Activated naive CD4-positive, alpha-beta T cell treated with anti-CD3 and anti-CD28 coated beads, Interleukin-2, amount 10 ng/mL, durations not matched to agents 7 days and 5 days (primary cell): ENCODE measurements around the gene MAPKBP1.
A peak's percentile ranks its signal among the peaks of the same experiment; 100 is the strongest.

Experiments used
- CTCF ChIA-PET: fragments of 350-600 bp; sonication (Branson Sonifier 250); formaldehyde crosslinking; loops from one replicate; lab custom pipeline; 2021; ENCODE audit warnings: antibody characterized with exemption; lab: Charles Lee
- DNase-seq: peaks from one replicate; pipeline ENCODE4 v3.0.0-alpha.2; 2020
- H3K27ac Mint-ChIP-seq: one replicate; pipeline ENCODE4 v1.8.0; 2021; ENCODE audit warnings: mild to moderate bottlenecking, moderate library complexity, mixed read lengths
- H3K27me3 Mint-ChIP-seq: one replicate; pipeline ENCODE4 v1.8.0; 2021; ENCODE audit warnings: mild to moderate bottlenecking, mixed read lengths
- H3K36me3 Mint-ChIP-seq: one replicate; pipeline ENCODE4 v1.8.0; 2021; ENCODE audit warnings: mixed read lengths
- H3K4me1 Mint-ChIP-seq: one replicate; pipeline ENCODE4 v1.8.0; 2021; ENCODE audit warnings: mixed read lengths
- H3K4me3 Mint-ChIP-seq: one replicate; pipeline ENCODE4 v1.8.0; 2021; ENCODE audit warnings: mild to moderate bottlenecking, moderate library complexity, mixed read lengths
- H3K9me3 Mint-ChIP-seq: one replicate; pipeline ENCODE4 v1.8.0; 2021; ENCODE audit warnings: mixed read lengths

MAPKBP1 gene

DNA sequence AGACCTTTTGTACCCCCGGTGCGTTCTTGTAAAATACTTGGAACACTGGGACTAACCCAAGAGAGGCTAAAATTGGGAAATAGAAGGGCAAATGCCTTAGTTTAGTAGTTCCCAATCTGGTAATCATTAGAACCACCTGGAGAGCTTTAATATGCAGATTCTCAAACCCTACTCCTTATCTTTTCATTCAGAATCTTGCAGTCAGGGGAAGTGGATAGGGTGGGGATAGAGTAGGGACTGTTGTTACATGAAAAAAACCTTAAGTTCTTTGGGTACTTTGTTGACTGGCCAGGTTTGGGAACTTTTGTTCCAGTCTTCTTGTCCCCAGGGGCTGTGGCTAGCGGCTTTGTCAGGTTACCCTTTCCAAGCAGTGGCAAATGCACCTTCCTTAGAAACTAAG lies 15.9 kb downstream of the MAPKBP1 start:
- peaks cover 48% of the 10 kb centered on the region for H3K4me1 Mint-ChIP-seq
- H3K4me3 Mint-ChIP-seq, result no peak overlapping the region
- H3K27ac Mint-ChIP-seq, result no peak overlapping the region
- no peaks in the 10 kb centered on the region for H3K36me3 Mint-ChIP-seq
- DNase-seq, result no peak
- CTCF ChIA-PET, result interaction anchor here (0.5 to 2.7 kb wide), 3 partner anchors 9 to 21 kb away, joined by 4 to 10 read pairs (median 7); partner anchors contain the start of gene MAPKBP1
- no peaks in the 10 kb centered on the region for H3K9me3 Mint-ChIP-seq
- no peaks in the 10 kb centered on the region for H3K27me3 Mint-ChIP-seq

DNA sequence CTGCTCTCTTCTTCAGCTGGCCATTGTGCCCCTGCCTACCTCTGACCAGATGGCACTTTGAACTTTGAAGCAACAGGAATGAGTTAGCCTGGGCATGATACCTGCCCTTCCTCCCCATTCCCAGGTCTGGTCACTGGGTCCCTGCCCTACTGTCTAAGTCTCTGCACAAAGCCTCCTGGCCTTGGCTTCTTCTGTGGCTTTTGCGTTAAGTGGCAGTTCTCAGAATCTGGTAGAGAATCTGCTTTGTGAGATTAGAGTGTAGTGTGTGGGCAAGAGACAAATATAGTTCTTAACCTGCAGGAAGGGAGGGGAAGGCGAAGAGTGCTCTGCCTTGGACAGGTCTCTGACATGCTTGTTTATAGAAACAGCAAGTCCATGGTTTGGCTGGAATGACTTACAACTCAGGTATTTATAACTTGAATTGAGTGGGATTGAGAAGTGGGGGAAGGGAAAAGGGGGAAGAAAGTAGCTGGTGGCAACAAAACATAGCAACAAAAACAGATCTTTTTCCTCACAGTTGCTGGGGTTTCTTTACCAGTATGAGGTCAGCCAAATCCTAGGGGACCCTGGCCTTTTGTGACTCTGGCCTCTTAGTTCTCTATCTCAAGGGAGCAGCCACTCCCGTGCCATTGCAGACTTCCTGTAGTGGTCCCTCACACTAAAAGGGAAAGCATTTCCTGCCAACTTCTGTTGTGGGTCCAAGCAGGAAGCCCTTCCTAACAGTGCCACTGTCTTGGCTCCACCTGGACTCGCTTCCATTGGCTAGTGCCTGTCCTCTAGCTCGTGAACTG lies 16.7 kb downstream of the MAPKBP1 start:
- CTCF ChIA-PET, result interaction anchor here (1.0 to 2.7 kb wide), 4 partner anchors 11 to 20 kb away, joined by 3 to 10 read pairs (median 6); partner anchors contain the start of gene MAPKBP1
- Mint-ChIP-seq H3K4me1 (peaks cover 53% of the 10 kb centered on the region), H3K36me3 (no peaks in the 10 kb centered on the region), H3K27me3 (no peaks in the 10 kb centered on the region), H3K4me3 (peak overlapping the region; percentile 54), H3K9me3 (no peaks in the 10 kb centered on the region), H3K27ac (peak overlapping the region; percentile 84)
- DNase-seq, result no peak

DNA sequence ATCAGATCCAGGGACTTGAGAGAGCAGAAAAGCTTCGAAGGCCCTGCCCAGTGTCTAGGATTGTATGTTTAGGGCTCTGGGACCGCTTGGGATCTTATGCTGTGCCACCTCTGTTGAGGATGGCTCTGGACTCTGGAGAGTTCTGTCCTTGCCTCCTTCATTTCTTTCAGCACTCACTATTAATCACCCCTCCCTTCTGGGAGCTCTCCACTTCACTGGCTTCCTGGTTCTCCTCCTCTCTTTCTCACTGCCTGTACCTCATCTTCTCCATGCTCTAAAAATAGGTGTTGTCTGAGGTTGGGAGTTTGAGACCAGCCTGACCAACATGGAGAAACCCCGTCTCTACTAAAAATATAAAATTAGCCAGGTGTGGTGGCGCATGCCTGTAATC lies 17.3 kb downstream of the MAPKBP1 start:
- DNase-seq, result no peak
- no peaks in the 10 kb centered on the region for H3K36me3 Mint-ChIP-seq
- H3K4me1 Mint-ChIP-seq, result peaks cover 59% of the 10 kb centered on the region
- H3K27me3 Mint-ChIP-seq, result no peaks in the 10 kb centered on the region
- H3K9me3 Mint-ChIP-seq, result no peaks in the 10 kb centered on the region
- CTCF ChIA-PET, result interaction anchor here (1.0 to 2.4 kb wide), 3 partner anchors 11 to 20 kb away, joined by 3 to 7 read pairs (median 6); partner anchors contain the start of gene MAPKBP1
- H3K4me3 Mint-ChIP-seq, result peak overlapping the region; percentile 54
- peak overlapping the region; percentile 84 for H3K27ac Mint-ChIP-seq

DNA sequence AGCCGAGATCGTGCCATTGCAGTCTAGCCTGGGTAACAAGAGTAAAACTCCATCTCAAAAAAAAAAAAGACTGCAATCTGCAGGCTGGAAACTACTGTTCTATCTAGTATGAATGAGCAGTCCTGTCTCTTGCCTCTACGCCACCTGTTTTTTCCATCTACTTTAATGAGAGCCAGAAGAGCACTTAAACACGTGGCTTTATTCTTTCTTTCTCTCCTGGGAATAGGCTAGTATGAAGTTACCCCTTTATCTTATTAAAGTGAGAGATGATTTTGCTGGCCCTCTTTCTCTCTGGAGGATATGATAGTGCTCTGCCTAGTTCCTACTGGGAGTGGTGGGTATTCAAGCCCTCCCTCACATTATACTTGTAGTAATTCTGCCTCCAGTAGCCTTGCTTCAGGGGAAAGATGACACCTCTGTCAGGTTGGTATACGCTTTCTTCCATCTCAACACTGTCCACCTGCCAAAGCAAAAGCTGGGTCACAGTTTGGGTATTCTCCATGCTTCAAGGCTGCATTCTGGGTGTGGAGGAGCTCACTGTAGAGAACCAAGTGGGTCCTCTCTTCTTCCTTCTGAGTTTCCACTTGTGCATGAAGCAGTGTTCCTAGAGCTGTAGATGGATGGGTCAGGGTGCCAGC lies 17.8 kb downstream of the MAPKBP1 start:
- H3K27me3 Mint-ChIP-seq, result no peaks in the 10 kb centered on the region
- CTCF ChIA-PET, result interaction anchor here (1.0 to 2.4 kb wide), 4 partner anchors 10 to 19 kb away, joined by 3 to 8 read pairs (median 6); partner anchors contain the start of gene MAPKBP1
- peak overlapping the region; percentile 11 for H3K27ac Mint-ChIP-seq

DNA sequence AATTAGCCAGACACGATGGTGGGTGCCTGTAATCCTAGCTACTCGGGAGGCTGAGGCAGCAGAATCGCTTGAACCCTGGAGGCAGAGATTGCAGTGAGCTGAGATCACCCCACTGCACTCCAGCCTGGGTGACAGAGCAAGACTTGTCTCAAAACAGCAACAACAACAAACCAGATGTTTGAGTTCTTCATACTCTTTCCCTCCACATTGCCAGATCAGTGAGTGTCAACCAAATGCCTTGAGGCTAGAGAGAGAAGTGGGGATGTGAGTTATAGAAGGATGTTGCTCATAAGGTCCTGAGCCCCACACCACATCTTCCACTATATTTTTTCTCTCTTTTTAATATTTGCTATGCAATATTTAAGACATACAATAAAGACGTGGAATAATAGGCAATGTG lies 19.8 kb downstream of the MAPKBP1 start:
- H3K4me1 Mint-ChIP-seq, result peaks cover 61% of the 10 kb centered on the region
- no peaks in the 10 kb centered on the region for H3K9me3 Mint-ChIP-seq
- H3K27me3 Mint-ChIP-seq, result no peaks in the 10 kb centered on the region
- H3K36me3 Mint-ChIP-seq, result no peaks in the 10 kb centered on the region
- no peak overlapping the region for H3K4me3 Mint-ChIP-seq
- no peak overlapping the region for H3K27ac Mint-ChIP-seq
- DNase-seq, result no peak
- CTCF ChIA-PET, result interaction anchor here (2.8 kb wide), 1 partner anchor 17 kb away, joined by 15 read pairs; no protein-coding TSS in a partner anchor

More for the DNA sequence above, 17.8 kb downstream of the MAPKBP1 start:
- H3K4me3 Mint-ChIP-seq, result no peak overlapping the region
- no peak for DNase-seq
- H3K36me3 Mint-ChIP-seq, result no peaks in the 10 kb centered on the region
- H3K9me3 Mint-ChIP-seq, result no peaks in the 10 kb centered on the region
- peaks cover 64% of the 10 kb centered on the region for H3K4me1 Mint-ChIP-seq

DNA sequence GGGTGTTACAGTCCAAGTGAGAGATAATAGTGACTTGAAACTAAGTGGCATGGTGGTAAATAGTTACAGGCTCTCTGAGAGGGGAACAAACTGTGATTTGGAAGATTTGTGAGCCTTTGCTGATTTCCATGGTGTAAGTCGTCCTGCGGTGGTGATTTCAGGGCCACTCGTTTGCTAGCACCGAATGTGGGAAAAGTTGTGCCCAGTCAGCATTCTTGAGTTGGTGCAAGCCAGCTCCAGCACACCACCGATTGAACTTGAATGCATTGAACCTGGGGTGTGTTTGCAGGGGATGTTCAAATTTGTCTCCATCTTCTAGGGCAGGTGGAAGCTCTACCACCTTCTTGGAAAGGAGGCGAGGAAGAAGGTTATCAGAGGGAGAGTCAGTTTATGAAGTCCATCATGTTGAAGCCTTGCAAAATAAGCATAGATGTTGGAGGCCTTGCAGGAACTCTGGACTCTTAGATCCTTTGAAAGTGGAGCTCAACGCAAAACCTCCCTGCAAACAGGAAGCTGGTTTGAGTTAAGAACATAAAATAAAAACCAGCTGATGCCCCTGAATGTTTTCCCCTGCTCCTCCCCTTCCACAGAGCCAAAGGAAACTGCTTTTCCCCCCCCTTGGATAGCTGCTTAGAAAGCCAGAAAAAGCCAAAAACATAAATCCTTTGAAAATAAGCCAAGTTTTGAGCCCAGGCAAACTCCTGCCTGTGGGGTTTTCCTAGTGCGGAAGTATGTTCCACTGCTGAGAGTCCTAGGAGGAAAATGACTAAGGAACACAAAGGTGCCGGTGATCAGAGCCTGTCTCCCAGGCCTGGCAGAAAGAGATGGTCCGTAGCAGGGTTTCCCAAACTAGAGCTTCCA lies 21.9 kb downstream of the MAPKBP1 start:
- H3K36me3 Mint-ChIP-seq, result peaks cover 8% of the 10 kb centered on the region
- H3K27me3 Mint-ChIP-seq, result no peaks in the 10 kb centered on the region
- H3K9me3 Mint-ChIP-seq, result no peaks in the 10 kb centered on the region
- CTCF ChIA-PET, result interaction anchor here (0.6 to 1.8 kb wide), 2 partner anchors 18 to 22 kb away, joined by 3 to 15 read pairs; partner anchors contain the start of gene MAPKBP1
- H3K27ac Mint-ChIP-seq, result peak overlapping the region; percentile 75
- H3K4me3 Mint-ChIP-seq, result no peak overlapping the region
- H3K4me1 Mint-ChIP-seq, result peaks cover 40% of the 10 kb centered on the region
- no peak for DNase-seq

DNA sequence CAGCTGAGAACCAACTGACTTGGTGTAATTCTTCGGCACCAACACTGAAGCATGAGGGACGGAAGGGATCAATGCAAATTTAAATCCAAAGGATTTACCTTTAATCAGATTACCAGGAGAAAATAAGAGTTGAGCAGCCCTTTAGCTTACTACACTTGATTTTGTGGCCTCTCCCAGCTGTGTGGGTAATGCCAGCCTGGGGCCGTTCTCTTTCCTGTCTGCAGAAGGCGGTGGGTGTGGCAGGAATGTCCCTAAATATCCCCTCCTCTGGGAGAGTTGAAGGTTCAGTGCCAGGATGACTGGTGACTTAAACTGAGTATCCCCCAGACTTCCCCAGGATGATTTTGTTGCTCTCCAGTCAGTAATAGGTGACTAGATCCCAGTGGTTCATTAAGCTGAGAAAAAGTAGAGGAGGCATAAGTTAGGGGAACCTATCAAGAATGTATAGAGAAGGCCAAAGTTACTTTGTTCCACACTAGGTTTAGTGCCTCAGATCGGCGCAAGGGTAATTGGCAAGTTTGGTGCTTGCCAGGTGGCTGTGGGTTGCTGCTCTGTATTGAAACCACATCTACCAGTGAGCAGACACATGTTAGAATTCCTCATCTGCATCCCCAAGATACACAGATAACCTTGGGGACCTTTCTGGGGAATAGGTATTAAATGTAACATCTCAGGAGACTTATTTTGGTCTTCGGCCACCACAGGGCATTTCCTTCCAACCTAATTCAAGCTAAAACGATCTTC lies 23.1 kb downstream of the MAPKBP1 start:
- H3K27ac Mint-ChIP-seq, result no peak overlapping the region
- DNase-seq, result no peak
- CTCF ChIA-PET, result interaction anchor here (1.8 kb wide), 1 partner anchor 23 kb away, joined by 15 read pairs; the partner anchor contains the start of gene MAPKBP1
- H3K27me3 Mint-ChIP-seq, result no peaks in the 10 kb centered on the region
- peaks cover 28% of the 10 kb centered on the region for H3K4me1 Mint-ChIP-seq
- H3K9me3 Mint-ChIP-seq, result no peaks in the 10 kb centered on the region
- H3K36me3 Mint-ChIP-seq, result peaks cover 8% of the 10 kb centered on the region
- no peak overlapping the region for H3K4me3 Mint-ChIP-seq

DNA sequence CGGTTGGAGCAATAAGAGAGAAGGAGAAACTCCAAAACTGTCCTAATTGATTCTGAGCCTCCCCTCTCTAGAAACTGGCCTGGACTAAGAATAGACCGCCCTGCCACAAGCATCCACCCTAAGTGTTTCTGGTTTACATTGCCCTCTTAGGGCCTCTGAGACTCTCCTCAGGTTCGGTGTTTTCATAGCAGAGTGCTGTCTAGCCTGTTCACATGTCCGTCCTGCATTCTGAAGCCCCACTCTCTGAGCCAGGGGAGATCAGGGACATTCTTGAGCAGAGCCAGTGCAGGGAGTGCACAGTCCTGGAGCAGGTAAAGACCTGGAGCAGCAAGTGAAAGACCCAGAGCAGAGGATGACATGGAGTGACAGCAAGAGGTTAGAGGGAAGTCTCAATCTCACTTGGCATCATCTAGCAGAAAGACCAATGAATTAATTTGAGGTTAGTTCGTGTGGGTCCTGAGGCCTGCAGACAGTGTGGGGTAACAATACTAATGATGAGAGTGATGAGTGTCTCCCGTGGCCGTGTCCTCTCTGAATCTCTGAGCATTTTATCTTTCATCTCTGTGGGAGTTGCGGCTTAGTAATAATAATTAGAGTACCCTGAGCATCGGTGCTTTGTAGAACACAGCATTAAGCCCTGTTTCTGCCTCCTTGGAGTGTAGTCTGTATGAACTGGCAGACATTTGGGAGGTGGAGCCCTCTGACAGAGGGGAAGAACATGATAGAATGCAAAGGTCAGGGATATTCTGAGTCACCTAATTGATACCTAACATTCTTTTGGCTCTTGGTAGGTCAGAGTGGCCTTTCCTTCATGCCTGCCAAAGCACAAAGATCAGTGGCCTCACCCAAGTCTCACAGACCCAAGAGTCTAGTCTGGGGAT lies 24.6 kb downstream of the MAPKBP1 start:
- CTCF ChIA-PET, result no interaction called here
- peaks cover 27% of the 10 kb centered on the region for H3K4me1 Mint-ChIP-seq
- DNase-seq, result no peak

DNA sequence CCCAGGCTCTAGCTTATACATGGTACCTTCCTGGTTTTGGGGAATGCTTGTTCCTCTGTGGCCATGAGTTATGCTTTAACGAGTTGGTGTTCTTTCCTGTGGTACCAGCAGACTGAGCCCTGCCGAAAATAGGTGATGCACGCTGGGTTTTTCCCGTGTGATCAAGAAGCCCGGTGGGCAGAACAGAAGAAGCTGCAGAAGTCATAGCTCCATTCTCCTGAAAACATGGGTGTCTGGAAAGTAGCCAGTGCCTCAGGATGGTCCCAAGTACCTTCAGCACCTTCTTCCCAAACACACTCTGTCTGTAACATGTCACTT lies 25.2 kb downstream of the MAPKBP1 start:
- CTCF ChIA-PET, result no interaction called here
- no peak for DNase-seq
- H3K9me3 Mint-ChIP-seq, result no peaks in the 10 kb centered on the region
- no peak overlapping the region for H3K27ac Mint-ChIP-seq
- no peak overlapping the region for H3K4me3 Mint-ChIP-seq
- H3K36me3 Mint-ChIP-seq, result peaks cover 8% of the 10 kb centered on the region
- peaks cover 27% of the 10 kb centered on the region for H3K4me1 Mint-ChIP-seq
- no peaks in the 10 kb centered on the region for H3K27me3 Mint-ChIP-seq

More for the DNA sequence above, 24.6 kb downstream of the MAPKBP1 start:
- Mint-ChIP-seq H3K27ac (no peak overlapping the region), H3K4me3 (no peak overlapping the region), H3K36me3 (peaks cover 8% of the 10 kb centered on the region), H3K27me3 (no peaks in the 10 kb centered on the region), H3K9me3 (no peaks in the 10 kb centered on the region)

DNA sequence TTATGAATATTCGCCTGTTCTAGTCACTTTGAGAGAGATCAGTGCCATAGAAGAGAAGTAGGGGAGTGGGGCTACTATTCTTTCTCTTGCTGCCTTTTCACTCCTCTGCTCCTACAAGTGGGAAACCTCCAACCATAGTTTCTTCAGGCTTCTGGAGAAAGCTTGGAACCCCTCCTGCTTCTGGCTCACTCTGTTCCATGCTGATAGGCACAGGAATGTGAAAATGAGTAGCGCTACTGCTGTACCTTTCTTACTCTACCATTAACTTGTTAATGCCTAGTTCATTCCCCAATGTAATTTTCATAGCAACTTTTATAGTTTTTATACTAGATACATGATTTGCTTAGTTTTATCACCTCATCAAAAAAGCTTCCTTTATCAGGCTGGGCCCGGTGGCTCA lies 26.9 kb downstream of the MAPKBP1 start:
- Mint-ChIP-seq H3K36me3 (peaks cover 8% of the 10 kb centered on the region), H3K4me3 (no peak overlapping the region), H3K9me3 (no peaks in the 10 kb centered on the region), H3K27ac (no peak overlapping the region), H3K4me1 (peaks cover 29% of the 10 kb centered on the region), H3K27me3 (no peaks in the 10 kb centered on the region)
- CTCF ChIA-PET, result interaction anchor here (1.0 to 1.9 kb wide), 3 partner anchors 9 to 26 kb away, joined by 3 to 7 read pairs (median 4); no protein-coding TSS in a partner anchor
- DNase-seq, result no peak

DNA sequence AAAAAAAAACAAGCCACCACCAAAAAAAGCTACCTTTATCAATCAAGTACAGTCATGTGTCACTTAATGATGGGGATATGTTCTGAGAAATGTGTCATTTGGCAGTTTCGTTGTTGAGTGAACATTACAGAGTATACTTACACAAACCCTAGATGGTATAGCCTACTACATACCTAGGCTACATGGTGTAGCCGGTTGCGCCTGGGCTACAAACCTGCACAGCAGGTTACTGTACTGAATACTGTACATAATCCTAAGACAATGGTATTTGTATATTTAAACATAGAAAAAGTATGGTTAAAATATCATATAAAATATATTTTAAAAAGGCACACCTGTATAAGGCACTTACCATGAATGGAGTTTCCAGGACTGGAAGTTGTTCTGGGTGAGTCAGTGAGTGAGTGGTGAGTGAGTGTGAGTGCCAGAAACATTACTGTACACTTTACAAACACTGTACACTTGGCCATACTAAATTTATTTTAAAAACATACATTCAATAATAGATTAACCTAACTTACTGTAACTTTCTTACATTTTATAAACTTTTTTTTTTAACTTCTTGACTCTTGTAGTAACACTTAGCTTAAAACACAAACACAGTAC lies 27.7 kb downstream of the MAPKBP1 start:
- Mint-ChIP-seq H3K9me3 (no peaks in the 10 kb centered on the region), H3K36me3 (peaks cover 8% of the 10 kb centered on the region)

DNA sequence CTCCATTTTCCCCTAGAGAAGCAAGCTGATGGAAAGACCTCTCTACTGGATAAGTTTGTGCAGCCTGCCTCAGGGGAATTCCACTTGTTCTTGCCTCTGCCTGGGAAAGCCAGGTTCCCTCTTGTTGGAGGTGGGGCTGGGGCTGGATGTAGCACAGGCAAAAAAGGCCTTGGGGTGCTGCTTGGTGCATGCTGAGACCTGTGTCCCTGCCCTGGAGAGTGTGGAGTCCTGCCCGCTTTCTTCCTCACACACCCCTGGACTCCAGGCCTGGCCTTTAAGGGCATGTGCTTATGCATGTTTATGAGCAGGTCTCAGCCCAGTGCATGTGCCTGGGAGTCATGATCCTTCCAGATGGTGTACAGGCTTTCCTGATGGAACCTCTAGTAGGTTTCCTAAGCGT lies 30.1 kb downstream of the MAPKBP1 start:
- CTCF ChIA-PET, result interaction anchor here (0.6 to 10.1 kb wide), 4 partner anchors 32 to 901 kb away, joined by 3 to 253 read pairs (median 5); partner anchors contain the start of gene MAPKBP1
- peaks cover 10% of the 10 kb centered on the region for H3K36me3 Mint-ChIP-seq
- no peak overlapping the region for H3K4me3 Mint-ChIP-seq

More for the DNA sequence above, 27.7 kb downstream of the MAPKBP1 start:
- H3K4me3 Mint-ChIP-seq, result no peak overlapping the region
- CTCF ChIA-PET, result interaction anchor here (1.4 to 2.0 kb wide), 4 partner anchors 9 to 28 kb away, joined by 3 to 17 read pairs (median 6); partner anchors contain the start of gene MAPKBP1
- DNase-seq, result no peak
- H3K4me1 Mint-ChIP-seq, result peaks cover 22% of the 10 kb centered on the region
- H3K27me3 Mint-ChIP-seq, result no peaks in the 10 kb centered on the region
- no peak overlapping the region for H3K27ac Mint-ChIP-seq

More for the DNA sequence above, 30.1 kb downstream of the MAPKBP1 start:
- Mint-ChIP-seq H3K9me3 (no peaks in the 10 kb centered on the region), H3K27me3 (no peaks in the 10 kb centered on the region), H3K27ac (peak overlapping the region; percentile 67), H3K4me1 (peaks cover 17% of the 10 kb centered on the region)
- no peak for DNase-seq
